ENCODE data around the gene C3orf33. TPM values are rescaled to one million over a fixed set of nuclear protein-coding genes. Genes with fewer than 3 reads are reported as not detected.

The C3orf33 gene, protein sequence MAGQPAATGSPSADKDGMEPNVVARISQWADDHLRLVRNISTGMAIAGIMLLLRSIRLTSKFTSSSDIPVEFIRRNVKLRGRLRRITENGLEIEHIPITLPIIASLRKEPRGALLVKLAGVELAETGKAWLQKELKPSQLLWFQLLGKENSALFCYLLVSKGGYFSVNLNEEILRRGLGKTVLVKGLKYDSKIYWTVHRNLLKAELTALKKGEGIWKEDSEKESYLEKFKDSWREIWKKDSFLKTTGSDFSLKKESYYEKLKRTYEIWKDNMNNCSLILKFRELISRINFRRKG
- 10 to 100 TPM in 8 of 9 donors, 1 to 10 TPM in 1; 8.4 to 17.1 (median 13.4) TPM for total RNA-seq
- 10 to 100 TPM in 1 of 3 donors, 1 to 10 TPM in 2; 3.5 to 16.9 (median 5.2) TPM for polyA plus RNA-seq
- long read RNA-seq, donor 1, transcript C3orf33-201 (5 exons, 1,884 nt): major isoform, 11 of 11 reads
- long read RNA-seq, donor 1, partial matches to known transcripts: 0 of 11 reads
- long read RNA-seq, donor 1, other reads (novel, unspliced or antisense): 0 of 11 reads
- long read RNA-seq, donor 2, transcript C3orf33-201 (5 exons, 1,884 nt): major isoform, 12 of 13 reads
- long read RNA-seq, donor 2, partial matches to known transcripts: 0 of 13 reads
- long read RNA-seq, donor 2, other reads (novel, unspliced or antisense): 0 of 13 reads
- long read RNA-seq, donor 3, transcript C3orf33-201 (5 exons, 1,884 nt): major isoform, 8 of 15 reads
- long read RNA-seq, donor 3, partial matches to known transcripts: 7 of 15 reads
- long read RNA-seq, donor 3, other reads (novel, unspliced or antisense): 0 of 15 reads
- long read RNA-seq, donor 4, transcript C3orf33-201 (5 exons, 1,884 nt): major isoform, 15 of 17 reads
- long read RNA-seq, donor 4, partial matches to known transcripts: 0 of 17 reads
- long read RNA-seq, donor 4, other reads (novel, unspliced or antisense): 2 of 17 reads
- long read RNA-seq, donor 5, transcript C3orf33-201 (5 exons, 1,884 nt): major isoform, 26 of 29 reads
- long read RNA-seq, donor 5, partial matches to known transcripts: 0 of 29 reads
- long read RNA-seq, donor 5, other reads (novel, unspliced or antisense): 3 of 29 reads
- long read RNA-seq, donor 6, partial matches to known transcripts: 0 of 2 reads
- long read RNA-seq, donor 6, other reads (novel, unspliced or antisense): 0 of 2 reads
- long read RNA-seq, donor 7, transcript C3orf33-201 (5 exons, 1,884 nt): major isoform, 5 of 5 reads
- long read RNA-seq, donor 7, partial matches to known transcripts: 0 of 5 reads
- long read RNA-seq, donor 7, other reads (novel, unspliced or antisense): 0 of 5 reads
- long read RNA-seq, donor 8, partial matches to known transcripts: 0 of 4 reads
- long read RNA-seq, donor 8, other reads (novel, unspliced or antisense): 0 of 4 reads
- long read RNA-seq, donor 9, transcript C3orf33-201 (5 exons, 1,884 nt): major isoform, 9 of 9 reads
- long read RNA-seq, donor 9, partial matches to known transcripts: 0 of 9 reads
- long read RNA-seq, donor 9, other reads (novel, unspliced or antisense): 0 of 9 reads
- long read RNA-seq, donor 10, partial matches to known transcripts: 0 of 2 reads
- long read RNA-seq, donor 10, other reads (novel, unspliced or antisense): 0 of 2 reads

DNA sequence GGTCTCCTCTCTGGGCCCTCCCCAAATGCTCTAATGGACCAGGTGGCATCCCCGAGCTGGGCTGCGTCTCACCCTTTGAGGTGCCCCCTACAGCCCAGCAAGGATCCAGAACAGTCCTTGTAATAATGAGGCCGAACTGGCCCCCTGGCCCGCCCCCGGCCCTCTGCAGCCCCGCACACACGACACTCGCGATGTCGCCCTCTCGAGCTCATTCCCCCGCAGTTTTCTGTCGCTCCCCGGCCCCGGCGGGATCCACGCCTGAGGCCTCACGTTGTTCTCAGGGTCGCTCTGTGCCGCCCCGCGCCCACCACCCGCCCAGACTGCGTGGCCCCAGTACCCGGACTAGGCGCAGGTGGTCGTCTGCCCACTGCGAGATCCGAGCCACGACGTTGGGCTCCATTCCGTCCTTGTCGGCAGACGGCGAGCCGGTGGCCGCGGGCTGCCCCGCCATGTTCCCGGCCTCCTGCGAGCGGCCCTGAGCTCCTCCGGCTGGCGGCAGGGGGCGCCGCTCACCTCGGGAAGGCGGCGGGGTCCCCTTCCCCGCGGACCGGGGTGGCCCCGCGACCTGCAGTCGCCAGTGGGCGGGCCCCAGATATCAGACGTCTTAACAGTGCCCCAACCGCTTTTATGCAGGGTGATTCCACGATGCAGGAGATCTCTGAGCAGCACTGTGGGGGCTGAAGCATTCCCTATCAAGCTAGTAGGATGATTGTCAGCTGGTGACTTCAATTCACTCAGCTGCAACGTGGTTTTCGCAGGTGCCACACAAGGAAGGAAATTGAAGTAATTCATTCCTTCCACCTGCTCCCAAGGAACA lies at the start of gene C3orf33:
Gene C3orf33, minus strand, starts transcription at position 477 of the 817 bp plus-strand sequence. Its CDS starts 26 bp downstream, at position 451.
- peaks cover 0 to 3% of the 10 kb centered on the region in 2 donors for H3K4me1 ChIP-seq (replicated peaks in 1 of 2)
- no peaks in the 10 kb centered on the region for H3K36me3 ChIP-seq (replicated peaks in 1 of 2)
- WGBS, 4 donors: 0 to 1% (median 0%) methylated on average over 9 to 61 of the region's 61 CpGs
- H3K27me3 ChIP-seq: no peaks in the 10 kb centered on the region
- no peaks in the 10 kb centered on the region for H3K9me3 ChIP-seq (replicated peaks in 1 of 3)
- TF ChIP-seq, protein P1, sequence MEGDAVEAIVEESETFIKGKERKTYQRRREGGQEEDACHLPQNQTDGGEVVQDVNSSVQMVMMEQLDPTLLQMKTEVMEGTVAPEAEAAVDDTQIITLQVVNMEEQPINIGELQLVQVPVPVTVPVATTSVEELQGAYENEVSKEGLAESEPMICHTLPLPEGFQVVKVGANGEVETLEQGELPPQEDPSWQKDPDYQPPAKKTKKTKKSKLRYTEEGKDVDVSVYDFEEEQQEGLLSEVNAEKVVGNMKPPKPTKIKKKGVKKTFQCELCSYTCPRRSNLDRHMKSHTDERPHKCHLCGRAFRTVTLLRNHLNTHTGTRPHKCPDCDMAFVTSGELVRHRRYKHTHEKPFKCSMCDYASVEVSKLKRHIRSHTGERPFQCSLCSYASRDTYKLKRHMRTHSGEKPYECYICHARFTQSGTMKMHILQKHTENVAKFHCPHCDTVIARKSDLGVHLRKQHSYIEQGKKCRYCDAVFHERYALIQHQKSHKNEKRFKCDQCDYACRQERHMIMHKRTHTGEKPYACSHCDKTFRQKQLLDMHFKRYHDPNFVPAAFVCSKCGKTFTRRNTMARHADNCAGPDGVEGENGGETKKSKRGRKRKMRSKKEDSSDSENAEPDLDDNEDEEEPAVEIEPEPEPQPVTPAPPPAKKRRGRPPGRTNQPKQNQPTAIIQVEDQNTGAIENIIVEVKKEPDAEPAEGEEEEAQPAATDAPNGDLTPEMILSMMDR (IDR thresholded peaks at IDR 0.05): peak; percentile 49 to 89 (median 74)
- TF ChIP-seq POLR2A (IDR thresholded peaks at IDR 0.05): peak in 1 of 2 donors; percentile 13
- peak within 1 kb of the TSS; percentile 55 to 87 (median 79) for H3K4me3 ChIP-seq
- intact Hi-C loops (cut with DNase I): loop anchor here (10.0 kb wide), 2 partner anchors 49 to 59 kb away; partner anchors contain the start of gene SLC33A1 (in 1 of the 2)
- peak; percentile 58 to 76 (median 68) for DNase-seq
- peak within 1 kb of the TSS in 4 of 5 donors; percentile 87 to 91 (median 88) for H3K27ac ChIP-seq

DNA sequence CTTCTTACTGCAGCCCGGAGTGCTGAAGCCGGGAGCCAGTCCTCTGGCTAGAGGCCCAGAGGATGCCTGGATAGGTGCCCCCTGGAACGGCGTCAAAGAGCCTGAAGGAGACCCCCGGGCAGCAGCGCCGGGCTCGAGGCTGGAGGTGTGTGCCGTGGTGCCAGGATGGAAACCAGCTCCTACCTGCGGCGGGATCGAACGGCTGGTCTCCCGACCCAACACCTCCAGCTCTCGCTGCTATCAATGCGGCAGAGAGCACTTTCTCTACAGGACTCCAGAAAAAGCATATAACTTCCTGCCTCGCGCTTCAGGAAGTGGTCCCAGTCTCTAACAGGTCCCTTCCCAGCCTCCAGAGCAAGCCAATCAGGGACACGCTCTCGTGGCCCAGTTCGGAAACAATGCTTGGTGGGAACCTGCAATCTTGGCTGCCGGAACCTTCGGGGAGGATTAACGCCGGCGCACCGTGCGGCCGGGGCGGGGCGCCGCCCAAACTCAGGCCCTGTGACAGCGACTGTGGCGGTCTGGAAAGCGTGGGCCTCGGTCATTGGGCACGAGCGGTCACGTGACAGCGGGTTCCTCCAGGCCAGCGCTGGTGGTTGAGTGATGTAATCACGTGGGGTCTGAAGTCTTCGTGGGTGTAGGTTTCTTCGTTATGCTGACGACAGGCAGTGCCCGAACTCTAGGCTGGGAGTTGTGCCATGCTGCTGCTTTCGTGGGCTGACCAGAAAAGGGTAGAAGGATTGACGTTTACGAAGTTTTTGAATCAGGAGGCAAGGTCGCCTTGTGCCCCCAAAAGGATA lies 48.3 kb upstream of the C3orf33 start, which contains the start of gene SLC33A1:
Gene SLC33A1, minus strand, starts transcription at position 287 of the 800 bp plus-strand sequence. CDS start 430 bp downstream, outside the sequence.
- Histone ChIP-seq H3K27me3 (no peaks in the 10 kb centered on the region), H3K4me3 (peak within 1 kb of the TSS; percentile 47 to 89 (median 80)), H3K27ac (peak within 1 kb of the TSS; percentile 74 to 97 (median 93)), H3K4me1 (replicated peaks in 1 of 2) (peaks cover 28 to 37% of the 10 kb centered on the region in 2 donors), H3K36me3 (replicated peaks in 1 of 2) (no peaks in the 10 kb centered on the region), H3K9me3 (replicated peaks in 1 of 3) (no peaks in the 10 kb centered on the region)
- TF ChIP-seq, protein P1 (IDR thresholded peaks at IDR 0.05): no peak
- peak; percentile 75 to 82 for TF ChIP-seq POLR2A (IDR thresholded peaks at IDR 0.05)
- peak; percentile 99 to 100 (median 99) for DNase-seq
- intact Hi-C loops (cut with DNase I): loop anchor here in 1 of 2 donors (10.0 kb wide), 1 partner anchor 50 kb away; the partner anchor contains the start of gene C3orf33
- 0 to 1% (median 0%) methylated on average over 11 to 50 of the region's 50 CpGs for WGBS, 4 donors
